Suprapubic skin (tissue), 4 donors: ENCODE results near the gene PPM1F.

Experiments
- CTCF ChIP-seq, 2 donors: fragments of 200-600 bp in 1 of 2; fragments of 450-650 bp in 1 of 2; sonication (generic) in 1 of 2; IDR thresholded peaks; one replicate each; pipeline ENCODE4 v1.5.1; 2016 to 2019; ENCODE audit warnings: antibody characterized with exemption in 2 of 2, mild to moderate bottlenecking in 1 of 2, moderate library complexity in 1 of 2
- POLR2A ChIP-seq, 2 donors: fragments of 450-650 bp; IDR thresholded peaks; one replicate each; pipeline ENCODE4 v1.6.1; 2017; ENCODE audit warnings: antibody characterized with exemption in 2 of 2, mild to moderate bottlenecking in 2 of 2, moderate library complexity in 2 of 2
- POLR2AphosphoS5 ChIP-seq, 3 donors: sonication (generic); formaldehyde crosslinking; IDR thresholded peaks; one replicate each; pipeline ENCODE4 v1.6.1; 2017; ENCODE audit warnings: antibody characterized with exemption in 3 of 3

GRCh38 chr22:21949948-21950347 lies 2.7 kb downstream of the PPM1F start:
- TF ChIP-seq CTCF (IDR thresholded peaks at IDR 0.05) (no peak), POLR2AphosphoS5 (IDR thresholded peaks at IDR 0.05) (no peak), POLR2A (IDR thresholded peaks at IDR 0.05) (no peak)
